Common myeloid progenitor, CD34-positive (primary cell): Measurements from ENCODE around the gene BHMT2.

Experiments
- CTCF ChIA-PET: fragments of 350-600 bp; sonication (Branson Sonifier 250); formaldehyde crosslinking; loops from one replicate; lab custom pipeline; 2021; ENCODE audit warnings: antibody characterized with exemption; lab: Charles Lee
- POLR2A ChIA-PET: fragments of 350-600 bp; sonication (Branson Sonifier 250); formaldehyde crosslinking; loops from one replicate; lab custom pipeline; 2021; ENCODE audit warnings: antibody characterized with exemption; lab: Charles Lee
- DNase-seq, 3 donors: peaks; one replicate each; pipeline versions ENCODE4 v3.0.0 to v3.0.0-alpha.2; 2013
- H3K27ac ChIP-seq, 2 experiments: 1 replicate in 1 of 2; 2 replicates in 1 of 2; pipeline ENCODE4 v1.7.0; 2013; ENCODE audit warnings: inconsistent platforms in 2 of 2, low read length in 2 of 2, mild to moderate bottlenecking in 2 of 2, low read depth in 1 of 2, moderate library complexity in 1 of 2; ENCODE audit not compliant: severe bottlenecking in 2 of 2, insufficient read depth in 1 of 2, poor library complexity in 1 of 2
- H3K27me3 ChIP-seq, 5 experiments: replicated peaks in 2 of 5; 1 replicate in 3 of 5; 2 replicates in 2 of 5; pipeline versions ENCODE4 v1.6.1 to v1.7.0; 2013; ENCODE audit warnings: low read length in 4 of 5, mild to moderate bottlenecking in 2 of 5, moderate library complexity in 2 of 5, inconsistent platforms in 1 of 5; ENCODE audit not compliant: insufficient read depth in 5 of 5, control insufficient read depth in 4 of 5
- H3K36me3 ChIP-seq, 4 experiments: 1 replicate in 2 of 4; 2 replicates in 2 of 4; pipeline versions ENCODE4 v1.6.1 to v1.7.0; 2013; ENCODE audit warnings: low read length in 3 of 4, control low read depth in 1 of 4, mild to moderate bottlenecking in 1 of 4; ENCODE audit not compliant: control insufficient read depth in 4 of 4, insufficient read depth in 4 of 4
- H3K4me1 ChIP-seq, 4 experiments: 1 replicate in 3 of 4; 2 replicates in 1 of 4; pipeline versions ENCODE4 v1.6.1 to v1.7.1; 2013; ENCODE audit warnings: low read length in 3 of 4, mild to moderate bottlenecking in 3 of 4, control low read depth in 1 of 4, inconsistent platforms in 1 of 4, moderate library complexity in 1 of 4; ENCODE audit not compliant: control insufficient read depth in 4 of 4, insufficient read depth in 4 of 4; ENCODE audit errors: control extremely low read depth in 1 of 4
- H3K4me3 ChIP-seq, 7 experiments: 1 replicate in 4 of 7; 2 replicates in 3 of 7; pipeline versions ENCODE4 v1.5.1 to v1.7.0; 2013; ENCODE audit warnings: mild to moderate bottlenecking in 7 of 7, low read length in 6 of 7, moderate library complexity in 6 of 7, inconsistent platforms in 2 of 7, low read depth in 2 of 7, control low read depth in 1 of 7; ENCODE audit not compliant: insufficient read depth in 4 of 7, control insufficient read depth in 1 of 7; ENCODE audit errors: extremely low read depth in 1 of 7
- H3K9me3 ChIP-seq, 5 experiments: 1 replicate in 4 of 5; 2 replicates in 1 of 5; pipeline versions ENCODE4 v1.6.1 to v1.7.1; 2013; ENCODE audit warnings: low read length in 4 of 5, mild to moderate bottlenecking in 2 of 5, inconsistent platforms in 1 of 5, low read depth in 1 of 5, moderate library complexity in 1 of 5; ENCODE audit not compliant: control insufficient read depth in 4 of 5, insufficient read depth in 2 of 5; ENCODE audit errors: control extremely low read depth in 1 of 5
- WGBS: methylation state at CpG from one replicate; pipeline ENCODE4 v1.1.5; 2013; ENCODE audit not compliant: insufficient coverage; 5-methylcytosine and 5-hydroxymethylcytosine counted together

BHMT2 gene

GRCh38 chr5:79025054-79025472, 44.5 kb upstream of the BHMT2 start:
- ChIA-PET CTCF (interaction anchor here (0.6 to 15.9 kb wide), 33 partner anchors 9 to 442 kb away, joined by 3 to 277 read pairs (median 4); no protein-coding TSS in a partner anchor), POLR2A (no interaction called here)
- Histone ChIP-seq H3K36me3 (no peaks in the 10 kb centered on the region), H3K4me1 (peaks cover 0 to 7% (median 1%) of the 10 kb centered on the region in 4 experiments), H3K4me3 (peak overlapping the region in 6 of 7 experiments; percentile 4 to 73 (median 30)), H3K9me3 (no peaks in the 10 kb centered on the region), H3K27me3 (peaks cover 0 to 8% (median 4%) of the 10 kb centered on the region in 5 experiments), H3K27ac (no peak overlapping the region)
- 10% methylated on average over 11 of the region's 13 CpGs for WGBS
- peak; percentile 54 to 72 (median 63) for DNase-seq

DNA sequence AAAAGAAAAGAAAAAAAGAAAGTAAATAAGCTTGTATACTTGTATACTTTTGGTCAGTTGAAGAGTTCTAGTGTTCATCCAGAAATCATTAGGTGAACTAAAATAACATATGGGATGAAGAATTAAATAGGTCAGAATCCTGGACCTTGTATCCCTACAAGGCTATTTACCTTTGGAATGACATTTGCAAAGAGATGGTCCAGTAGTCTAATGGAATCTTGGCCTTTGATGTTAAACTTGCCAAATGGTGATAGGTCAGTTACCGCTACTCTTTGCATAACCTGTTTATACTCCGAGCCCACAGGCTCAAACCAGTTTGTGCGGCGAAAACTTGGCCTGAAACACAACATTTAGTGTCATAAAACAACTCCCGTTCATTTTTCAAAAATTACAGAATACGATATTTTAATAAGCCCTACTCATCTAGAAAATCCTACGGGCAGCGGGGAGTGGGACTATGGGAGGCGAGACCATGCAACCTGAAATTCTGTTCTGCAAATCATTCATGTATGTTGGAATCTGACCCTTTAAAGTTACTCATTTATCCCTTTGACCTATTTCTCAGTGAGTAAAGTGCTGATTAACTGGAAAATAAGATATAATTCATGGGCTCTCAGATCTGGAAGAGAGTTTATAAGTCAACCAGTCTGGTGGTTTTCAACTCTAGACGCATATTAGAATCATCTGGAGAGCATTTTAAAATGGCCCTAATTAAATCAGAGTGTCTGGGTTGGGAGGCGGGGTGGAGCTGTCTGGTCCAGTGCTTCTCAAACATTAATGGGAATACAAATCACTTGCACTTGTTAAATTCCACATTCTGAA, 38.7 kb upstream of the BHMT2 start:
- ChIA-PET CTCF (interaction anchor here (1.2 to 15.9 kb wide), 3 partner anchors 9 to 99 kb away, joined by 3 to 277 read pairs (median 3); no protein-coding TSS in a partner anchor), POLR2A (no interaction called here)
- no peaks in the 10 kb centered on the region for H3K4me1 ChIP-seq
- H3K36me3 ChIP-seq, result no peaks in the 10 kb centered on the region
- DNase-seq, result no peak
- WGBS, result 100% methylated on average over 9 of the region's 11 CpGs
- no peaks in the 10 kb centered on the region for H3K9me3 ChIP-seq
- no peak overlapping the region for H3K4me3 ChIP-seq
- H3K27me3 ChIP-seq, result peaks cover 0 to 2% (median 0%) of the 10 kb centered on the region in 5 experiments
- no peak overlapping the region for H3K27ac ChIP-seq

GRCh38 chr5:79031485-79031867, 38.1 kb upstream of the BHMT2 start:
- 92% methylated on average over 1 of the region's 1 CpG for WGBS
- CTCF ChIA-PET, result interaction anchor here (1.5 to 15.9 kb wide), 2 partner anchors 10 to 99 kb away, joined by 3 to 277 read pairs; no protein-coding TSS in a partner anchor
- no peaks in the 10 kb centered on the region for H3K9me3 ChIP-seq
- DNase-seq, result no peak
- no peaks in the 10 kb centered on the region for H3K36me3 ChIP-seq
- peaks cover 0 to 2% (median 0%) of the 10 kb centered on the region in 5 experiments for H3K27me3 ChIP-seq
- POLR2A ChIA-PET, result no interaction called here
- H3K4me3 ChIP-seq, result no peak overlapping the region
- no peak overlapping the region for H3K27ac ChIP-seq
- H3K4me1 ChIP-seq, result no peaks in the 10 kb centered on the region

- no peaks in the 10 kb centered on the region for H3K9me3 ChIP-seq
- H3K4me1 ChIP-seq, result no peaks in the 10 kb centered on the region
- ChIA-PET POLR2A (no interaction called here), CTCF (no interaction called here)
- WGBS, result 96% methylated on average over 10 of the region's 10 CpGs
- no peak overlapping the region for H3K27ac ChIP-seq
- H3K27me3 ChIP-seq, result no peaks in the 10 kb centered on the region
- no peaks in the 10 kb centered on the region for H3K36me3 ChIP-seq
- no peak overlapping the region for H3K4me3 ChIP-seq
- no peak for DNase-seq
Observed at GRCh38 chr5:79032031-79032695, 37.4 kb upstream of the BHMT2 start.

- no peak overlapping the region for H3K27ac ChIP-seq
- ChIA-PET CTCF (interaction anchor here (1.6 to 1.9 kb wide), 2 partner anchors 8 to 100 kb away, joined by 4 to 10 read pairs; no protein-coding TSS in a partner anchor), POLR2A (no interaction called here)
- H3K9me3 ChIP-seq, result no peaks in the 10 kb centered on the region
- no peak overlapping the region for H3K4me3 ChIP-seq
- DNase-seq, result no peak
- no peaks in the 10 kb centered on the region for H3K4me1 ChIP-seq
- H3K27me3 ChIP-seq, result no peaks in the 10 kb centered on the region
- no peaks in the 10 kb centered on the region for H3K36me3 ChIP-seq
- 95% methylated on average over 4 of the region's 5 CpGs for WGBS
Observed at GRCh38 chr5:79032782-79033181, 36.8 kb upstream of the BHMT2 start.

DNA sequence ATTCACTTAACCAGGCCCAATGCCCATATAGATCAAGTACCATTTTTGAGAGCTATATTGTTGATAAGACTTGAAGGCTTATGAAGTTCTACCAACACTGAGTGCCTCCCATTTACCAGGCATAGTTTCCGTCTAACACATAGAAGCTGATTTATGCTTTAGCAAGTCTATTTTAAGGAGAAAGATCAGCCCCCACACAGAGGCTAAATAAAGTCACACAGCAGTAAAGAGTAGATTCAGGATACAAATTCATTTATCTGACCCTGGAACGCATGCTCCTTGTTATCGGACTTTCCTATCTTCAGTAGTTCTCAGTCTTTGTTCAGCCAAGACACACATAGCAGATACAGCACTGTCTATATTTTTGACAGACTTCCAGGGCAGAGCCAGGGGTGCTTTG, 34.3 kb upstream of the BHMT2 start:
- no peaks in the 10 kb centered on the region for H3K4me1 ChIP-seq
- H3K27ac ChIP-seq, result no peak overlapping the region
- H3K4me3 ChIP-seq, result no peak overlapping the region
- no peaks in the 10 kb centered on the region for H3K27me3 ChIP-seq
- ChIA-PET POLR2A (no interaction called here), CTCF (interaction anchor here (0.8 to 3.1 kb wide), 2 partner anchors 14 to 98 kb away, joined by 3 to 14 read pairs; no protein-coding TSS in a partner anchor)
- H3K36me3 ChIP-seq, result no peaks in the 10 kb centered on the region
- DNase-seq, result no peak
- H3K9me3 ChIP-seq, result no peaks in the 10 kb centered on the region
- 100% methylated on average over 2 of the region's 3 CpGs for WGBS
